Stimulated activated CD4-positive, alpha-beta T cell treated with anti-CD3 and anti-CD28 coated beads, Interleukin-15, amount 100 ng/mL, for 1 hour (primary cell): Measurements from ENCODE around the gene STARD13.

ENCODE experiments used
- DNase-seq, 2 donors: peaks; one replicate each; pipeline ENCODE4 v3.0.0-alpha.2; 2020; ENCODE audit warnings: low read depth in 1 of 2, low spot score in 1 of 2

STARD13 gene

GRCh38 chr13:33310245-33311038 is 24.9 kb upstream of the STARD13 start:
- DNase-seq = no peak

GRCh38 chr13:33308863-33309262 is 23.3 kb upstream of the STARD13 start:
- DNase-seq = no peak

GRCh38 chr13:33307843-33308242 is 22.3 kb upstream of the STARD13 start:
- DNase-seq = no peak

- DNase-seq = no peak
These were observed 18.5 kb upstream of the STARD13 start for GRCh38 chr13:33303855-33304597.

GRCh38 chr13:33299626-33300025 is 14.1 kb upstream of the STARD13 start:
- no peak for DNase-seq

GRCh38 chr13:33296793-33297425 is 11.4 kb upstream of the STARD13 start:
- DNase-seq = no peak

- DNase-seq = no peak
These were observed 7.2 kb upstream of the STARD13 start for GRCh38 chr13:33292712-33293111.

- DNase-seq = no peak
These were observed 4.9 kb upstream of the STARD13 start for GRCh38 chr13:33290421-33290965.

GRCh38 chr13:33289966-33290365 is 4.4 kb upstream of the STARD13 start:
- no peak for DNase-seq

GRCh38 chr13:33287142-33287882 is 1.8 kb upstream of the STARD13 start:
- no peak for DNase-seq

- no peak for DNase-seq
These were observed 573 bp upstream of the STARD13 start for GRCh38 chr13:33286128-33286527.

GRCh38 chr13:33284916-33285315 is 639 bp downstream of the STARD13 start:
- DNase-seq = no peak

GRCh38 chr13:33284031-33284430 is 1.5 kb downstream of the STARD13 start:
- no peak for DNase-seq

GRCh38 chr13:33283195-33283911 is 2.2 kb downstream of the STARD13 start:
- no peak for DNase-seq

GRCh38 chr13:33281951-33282595 is 3.5 kb downstream of the STARD13 start:
- no peak for DNase-seq

GRCh38 chr13:33280923-33281322 is 4.6 kb downstream of the STARD13 start:
- no peak for DNase-seq

- DNase-seq = no peak
These were observed 5.2 kb downstream of the STARD13 start for GRCh38 chr13:33280279-33280905.

GRCh38 chr13:33279414-33280278 is 5.9 kb downstream of the STARD13 start:
- DNase-seq = no peak
